Measurements from ENCODE around the gene RALGAPA1.
"Not testable (repeated sequence)": the region's sequence is repeated elsewhere in the genome, so short reads cannot be mapped to it uniquely, and the experiment has no call there.

Gene RALGAPA1

GRCh38 chr14:35808638-35809563 lies at the start of gene RALGAPA1:
RALGAPA1 (minus strand) TSS chr14:35809295; CDS start chr14:35808835, 460 bp downstream.
- DNase-seq (ENCODE audit: extremely low read depth, insufficient read length): peak; percentile 92
- TF ChIP-seq CTCF (IDR thresholded peaks at IDR 0.05; ENCODE audit: insufficient read depth, low read length, poor library complexity, severe bottlenecking): peak; percentile 49
- peak within 1 kb of the TSS; percentile 66 for H3K4me3 ChIP-seq (replicated peaks; ENCODE audit: low read depth, low read length)
- not testable (repeated sequence) for H3K36me3 ChIP-seq (ENCODE audit: control insufficient read depth, insufficient read depth, low read length); H3K27me3 ChIP-seq (replicated peaks; ENCODE audit: control insufficient read depth, insufficient read depth, low read length)

GRCh38 chr14:35858521-35859209 lies 49.6 kb upstream of the RALGAPA1 start:
- Histone ChIP-seq H3K27me3 (replicated peaks; ENCODE audit: control insufficient read depth, insufficient read depth, low read length) (no peaks in the 10 kb centered on the region), H3K4me3 (replicated peaks; ENCODE audit: low read depth, low read length) (no peak overlapping the region), H3K36me3 (ENCODE audit: control insufficient read depth, insufficient read depth, low read length) (peaks cover 5% of the 10 kb centered on the region)
- DNase-seq (ENCODE audit: extremely low read depth, insufficient read length): no peak
- TF ChIP-seq CTCF (IDR thresholded peaks at IDR 0.05; ENCODE audit: insufficient read depth, low read length, poor library complexity, severe bottlenecking): no peak

GRCh38 chr14:35855876-35856481 lies 46.9 kb upstream of the RALGAPA1 start:
- peaks cover 1% of the 10 kb centered on the region for H3K36me3 ChIP-seq (ENCODE audit: control insufficient read depth, insufficient read depth, low read length)
- H3K4me3 ChIP-seq (replicated peaks; ENCODE audit: low read depth, low read length): no peak overlapping the region
- peak; percentile 9 for TF ChIP-seq CTCF (IDR thresholded peaks at IDR 0.05; ENCODE audit: insufficient read depth, low read length, poor library complexity, severe bottlenecking)
- peak; percentile 58 for DNase-seq (ENCODE audit: extremely low read depth, insufficient read length)
- no peaks in the 10 kb centered on the region for H3K27me3 ChIP-seq (replicated peaks; ENCODE audit: control insufficient read depth, insufficient read depth, low read length)

- Histone ChIP-seq H3K36me3 (ENCODE audit: control insufficient read depth, insufficient read depth, low read length) (peaks cover 1% of the 10 kb centered on the region), H3K4me3 (replicated peaks; ENCODE audit: low read depth, low read length) (no peak overlapping the region), H3K27me3 (replicated peaks; ENCODE audit: control insufficient read depth, insufficient read depth, low read length) (no peaks in the 10 kb centered on the region)
- DNase-seq (ENCODE audit: extremely low read depth, insufficient read length): no peak
- TF ChIP-seq CTCF (IDR thresholded peaks at IDR 0.05; ENCODE audit: insufficient read depth, low read length, poor library complexity, severe bottlenecking): no peak
These were observed 45.7 kb upstream of the RALGAPA1 start for GRCh38 chr14:35854696-35855270.

DNA sequence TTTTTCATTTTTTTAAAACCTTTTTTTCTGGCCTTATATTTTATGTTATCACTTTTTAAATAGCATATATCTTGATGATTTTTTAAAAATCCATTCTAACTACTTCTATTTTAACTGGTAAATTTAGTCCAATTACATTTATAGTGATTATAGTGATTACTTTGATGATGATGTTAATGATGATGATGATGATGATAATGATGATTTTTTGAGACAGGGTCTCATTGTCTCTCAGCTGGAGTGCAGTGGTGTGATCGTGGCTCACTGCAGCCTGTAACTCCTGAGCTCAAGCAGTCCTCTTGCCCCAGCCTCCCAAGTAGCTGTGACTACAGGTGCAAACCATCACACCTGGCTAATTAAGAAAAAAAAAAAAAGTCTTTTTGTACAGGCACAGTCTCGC lies 44.1 kb upstream of the RALGAPA1 start:
- Histone ChIP-seq H3K27me3 (replicated peaks; ENCODE audit: control insufficient read depth, insufficient read depth, low read length) (no peaks in the 10 kb centered on the region), H3K36me3 (ENCODE audit: control insufficient read depth, insufficient read depth, low read length) (no peaks in the 10 kb centered on the region; the same call in none of the 2 replicates), H3K4me3 (replicated peaks; ENCODE audit: low read depth, low read length) (no peak overlapping the region)
- no peak for TF ChIP-seq CTCF (IDR thresholded peaks at IDR 0.05; ENCODE audit: insufficient read depth, low read length, poor library complexity, severe bottlenecking)
- no peak for DNase-seq (ENCODE audit: extremely low read depth, insufficient read length)

Measured in GM06990 (cell line).